K562 (cell line): Measurements from ENCODE around the gene F2. TPM values are rescaled to one million over a fixed set of nuclear protein-coding genes. Genes with fewer than 3 reads are reported as not detected.

Experiments used
- BRCA1 ChIP-seq, 2 experiments: fragments of 450-650 bp in 1 of 2; sonication (generic) in 1 of 2; formaldehyde crosslinking in 1 of 2; IDR thresholded peaks; 2 replicates each; pipeline versions ENCODE4 v1.5.0 to v1.6.1; 2017 to 2020; ENCODE audit warnings: mild to moderate bottlenecking in 1 of 2, missing genetic modification reagents in 1 of 2
- CREB5 ChIP-seq: fragments of 250-450 bp; sonication (Bioruptor Pico); IDR thresholded peaks from 2 replicates; pipeline ENCODE4 v1.5.0; 2020; ENCODE audit warnings: mild to moderate bottlenecking
- CREM ChIP-seq: IDR thresholded peaks from 2 replicates; pipeline ENCODE4 v1.6.1; 2014; ENCODE audit warnings: antibody characterized with exemption, low read depth
- CXXC5 ChIP-seq: fragments of 250-450 bp; sonication (Bioruptor Pico); IDR thresholded peaks from 2 replicates; pipeline ENCODE4 v1.8.0; 2022; ENCODE audit warnings: inconsistent platforms, mild to moderate bottlenecking, moderate library complexity
- ERF ChIP-seq: fragments of 450-650 bp; formaldehyde crosslinking; IDR thresholded peaks from 2 replicates; pipeline ENCODE4 v1.4.0; 2020; ENCODE audit warnings: mild to moderate bottlenecking, mixed read lengths
- GABPA ChIP-seq: fragments of 200-800 bp; sonication (Bioruptor generic); conservative IDR thresholded peaks from 2 replicates; pipeline ENCODE4 v1.6.1; 2016; ENCODE audit warnings: low read depth, missing genetic modification characterization, missing compliant biosample characterization
- HBP1 ChIP-seq: fragments of 450-650 bp; formaldehyde crosslinking; IDR thresholded peaks from 2 replicates; pipeline ENCODE4 v1.4.0; 2022; ENCODE audit warnings: missing genetic modification characterization
- MEIS2 ChIP-seq: fragments of 450-650 bp; IDR thresholded peaks from 2 replicates; pipeline ENCODE4 v1.6.1; 2014; ENCODE audit warnings: mild to moderate bottlenecking; ENCODE audit not compliant: partially characterized antibody
- PATZ1 ChIP-seq: fragments of 250-450 bp; sonication (Bioruptor Pico); IDR thresholded peaks from 2 replicates; pipeline ENCODE4 v1.5.0; 2020; ENCODE audit warnings: mild to moderate bottlenecking, borderline replicate concordance
- SFPQ ChIP-seq: fragments of 200-400 bp; formaldehyde crosslinking; IDR thresholded peaks from 2 replicates; pipeline ENCODE4 v1.6.1; 2017; ENCODE audit warnings: mild to moderate bottlenecking, low read depth, low read length, moderate library complexity
- SIN3A ChIP-seq, 2 experiments: fragments of 150-350 bp in 1 of 2; IDR thresholded peaks; 2 replicates each; pipeline ENCODE4 v1.6.1; 2011 to 2016; ENCODE audit warnings: borderline replicate concordance in 2 of 2, low read depth in 2 of 2, low read length in 2 of 2, mild to moderate bottlenecking in 2 of 2, moderate library complexity in 2 of 2; ENCODE audit not compliant: control insufficient read depth in 1 of 2
- ZBTB26 ChIP-seq: fragments of 450-650 bp; formaldehyde crosslinking; IDR thresholded peaks from 2 replicates; pipeline ENCODE4 v1.4.0; 2022; ENCODE audit warnings: missing genetic modification characterization
- ZBTB43 ChIP-seq: sonication (generic); formaldehyde crosslinking; IDR thresholded peaks from 2 replicates; pipeline ENCODE4 v1.8.0; 2023; ENCODE audit warnings: mild to moderate bottlenecking, missing genetic modification reagents
- ZNF12 ChIP-seq: sonication (generic); formaldehyde crosslinking; IDR thresholded peaks from 2 replicates; pipeline ENCODE4 v1.4.0; 2020; ENCODE audit warnings: mild to moderate bottlenecking, missing genetic modification reagents
- ZNF224 ChIP-seq: sonication (generic); formaldehyde crosslinking; IDR thresholded peaks from 2 replicates; pipeline ENCODE4 v1.8.0; 2022; ENCODE audit warnings: mild to moderate bottlenecking, missing genetic modification reagents
- ZNF3 ChIP-seq: fragments of 250-450 bp; sonication (Bioruptor Pico); IDR thresholded peaks from 2 replicates; pipeline ENCODE4 v1.5.0; 2021; ENCODE audit warnings: mild to moderate bottlenecking, moderate library complexity
- polyA plus RNA-seq, 8 experiments: library from polyadenylated mRNA; depleted of rRNA in 4 of 8; stranded (reverse) in 5 of 8; unstranded in 3 of 8; fragments of >200 nt; fragmentation: Nextera tagmentation in 2 of 8; fragmentation: Illumina TruSeq in 1 of 8; extraction: Ambion mirVana in 2 of 8; extraction: Trizol in 1 of 8; gene quantifications; 2 replicates each; pipeline versions ENCODE4 v1.2.1 to v1.2.3, GENCODE V29; 2011 to 2014; ENCODE audit warnings: inconsistent platforms in 1 of 8, missing spikeins in 1 of 8
- total RNA-seq, 7 experiments: library from RNA; depleted of rRNA in 6 of 7; stranded (reverse); fragments of >200 nt in 6 of 7; fragmentation: Illumina TruSeq in 2 of 7; extraction: Trizol in 2 of 7; gene quantifications; 2 replicates each; pipeline versions ENCODE4 v1.2.1 to v1.2.3, GENCODE V29; 2011 to 2021; ENCODE audit warnings: low replicate concordance in 1 of 7

F2 gene
- total and polyA plus RNA-seq, 9 of the 15 experiments (the other 6 are each of a cell fraction or from before 2014, with no cell fraction given): 0.16 TPM; not detected in 8

GRCh38 chr11:46700241-46701077, 18.6 kb upstream of the F2 start, which contains the start of the genes ARHGAP1 and ZNF408 (continued):
- TF ChIP-seq CREB5 (0 out of 2 replicates have a peak, but pooled peaks have one; percentile 22), ZNF12 (CRISPR knock-in tag) (no peak), ZBTB43 (CRISPR knock-in tag) (no peak), ZNF3 (no peak), ZNF224 (CRISPR knock-in tag) (no peak), CXXC5 (CRISPR knock-in tag) (peak; percentile 83), HBP1 (peak; percentile 23; the same call in 1 of the 2 replicates), BRCA1 (IDR thresholded peaks at IDR 0.05) (no peak), BRCA1 (CRISPR knock-in tag; IDR thresholded peaks at IDR 0.05) (peak; percentile 47; the same call in 1 of the 2 replicates), ERF (CRISPR knock-in tag) (0 out of 2 replicates have a peak, but pooled peaks have one; percentile 63), GABPA (tag) (peak; percentile 99), ZBTB26 (CRISPR knock-in tag) (0 out of 2 replicates have a peak, but pooled peaks have one; percentile 28), CREM (peak; percentile 82), MEIS2 (peak; percentile 58), SFPQ (no peak), SIN3A (IDR thresholded peaks at IDR 0.05; ENCODE audit: borderline replicate concordance in 2 of 2, control insufficient read depth in 1 of 2, low read depth in 2 of 2, low read length in 2 of 2) (peak; percentile 84 to 97), PATZ1 (CRISPR knock-in tag) (no peak)
